Measurements from ENCODE around the gene SPATA31C2.

SPATA31C2 gene

GRCh38 chr9:88090151-88090581, 48.1 kb downstream of the SPATA31C2 start:
- in situ Hi-C loops (cut with MboI; ENCODE audit: low pct_unique_long_range_greater_than_20kb, low sequenced_read_pairs, unreplicated experiment): no loop called here
- no peak for DNase-seq (ENCODE audit: low spot score)
- TF ChIP-seq CTCF (IDR thresholded peaks at IDR 0.05; ENCODE audit: extremely low read depth, insufficient read depth, missing control alignments): no peak

GRCh38 chr9:88087906-88088305, 50.4 kb downstream of the SPATA31C2 start:
- in situ Hi-C loops (cut with MboI; ENCODE audit: low pct_unique_long_range_greater_than_20kb, low sequenced_read_pairs, unreplicated experiment): no loop called here
- TF ChIP-seq CTCF (IDR thresholded peaks at IDR 0.05; ENCODE audit: extremely low read depth, insufficient read depth, missing control alignments): no peak
- no peak for DNase-seq (ENCODE audit: low spot score)

- no peak for TF ChIP-seq CTCF (IDR thresholded peaks at IDR 0.05; ENCODE audit: extremely low read depth, insufficient read depth, missing control alignments)
- DNase-seq (ENCODE audit: low spot score): no peak
- in situ Hi-C loops (cut with MboI; ENCODE audit: low pct_unique_long_range_greater_than_20kb, low sequenced_read_pairs, unreplicated experiment): no loop called here
These were observed 52.8 kb downstream of the SPATA31C2 start for GRCh38 chr9:88085476-88085875.

- no peak for TF ChIP-seq CTCF (IDR thresholded peaks at IDR 0.05; ENCODE audit: extremely low read depth, insufficient read depth, missing control alignments)
- no peak for DNase-seq (ENCODE audit: low spot score)
- in situ Hi-C loops (cut with MboI; ENCODE audit: low pct_unique_long_range_greater_than_20kb, low sequenced_read_pairs, unreplicated experiment): no loop called here
These were observed 53.7 kb downstream of the SPATA31C2 start for GRCh38 chr9:88084357-88085183.
